GM21381 (cell line): ENCODE results near the gene CHRNA7.
A peak's percentile ranks its signal among the peaks of the same experiment; 100 is the strongest.

ENCODE experiments used
- ATAC-seq: cut with Tn5 transposase; IDR thresholded peaks from one replicate; pipeline ENCODE4 v1.9.1; 2021; ENCODE audit warnings: mild to moderate bottlenecking, moderate library complexity; ENCODE audit not compliant: unreplicated experiment

The CHRNA7 gene

DNA sequence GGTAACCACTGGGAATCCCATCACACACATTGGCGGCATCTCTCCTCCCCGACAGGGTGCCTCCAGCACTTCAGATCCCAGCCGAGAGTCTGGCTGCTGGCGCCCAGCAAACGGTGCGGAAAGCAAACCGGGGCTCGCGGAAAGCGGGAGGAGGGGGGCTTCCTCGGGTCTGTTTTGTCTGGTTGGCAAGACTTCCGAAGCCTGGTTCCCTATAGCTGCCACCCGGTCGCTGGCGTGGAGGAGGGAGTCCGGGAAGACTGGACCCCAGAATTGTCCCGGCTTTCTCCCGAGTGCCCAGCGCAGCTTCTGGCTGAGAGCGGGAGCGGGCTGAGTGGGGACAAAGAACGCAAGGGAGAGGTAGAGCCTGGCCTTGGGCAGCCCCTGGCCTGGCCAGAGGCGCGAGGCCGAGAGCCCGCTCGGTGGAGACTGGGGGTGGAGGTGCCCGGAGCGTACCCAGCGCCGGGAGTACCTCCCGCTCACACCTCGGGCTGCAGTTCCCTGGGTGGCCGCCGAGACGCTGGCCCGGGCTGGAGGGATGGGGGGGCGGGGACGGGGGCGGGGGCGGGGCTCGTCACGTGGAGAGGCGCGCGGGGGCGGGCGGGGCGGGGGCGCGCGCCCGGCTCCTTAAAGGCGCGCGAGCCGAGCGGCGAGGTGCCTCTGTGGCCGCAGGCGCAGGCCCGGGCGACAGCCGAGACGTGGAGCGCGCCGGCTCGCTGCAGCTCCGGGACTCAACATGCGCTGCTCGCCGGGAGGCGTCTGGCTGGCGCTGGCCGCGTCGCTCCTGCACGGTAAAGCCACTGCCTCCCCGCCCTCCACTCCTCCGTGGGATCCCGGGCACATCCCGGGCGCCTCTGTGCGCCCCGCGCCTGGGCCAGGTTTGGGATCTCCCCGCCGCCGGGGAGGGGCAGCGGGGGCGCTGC, at the start of gene CHRNA7:
TSS of gene CHRNA7 (plus strand) at position 654 of the 920 bp plus-strand sequence. CDS start at position 734, 80 bp downstream.
- ATAC-seq: peak; percentile 77

DNA sequence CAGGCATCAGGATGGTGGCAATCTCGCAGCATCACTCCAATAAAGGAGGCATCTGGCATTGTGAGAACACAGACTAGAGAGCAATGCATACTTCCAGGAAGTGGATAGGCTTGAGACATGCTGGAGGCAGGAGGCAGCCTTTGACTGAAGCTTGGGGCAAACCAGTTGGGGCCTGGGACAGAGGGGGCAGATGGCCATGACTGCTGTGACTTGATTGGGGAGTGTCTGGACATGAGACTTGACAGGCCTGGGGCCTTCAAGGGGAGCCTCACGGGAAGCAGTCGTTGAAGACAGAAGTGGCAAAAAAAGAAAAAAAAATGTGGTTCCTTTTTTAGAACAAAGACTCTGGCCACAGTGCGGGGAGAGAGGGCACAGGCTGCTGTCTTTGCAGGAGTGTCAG, 44.7 kb upstream of the CHRNA7 start:
- no peak for ATAC-seq

DNA sequence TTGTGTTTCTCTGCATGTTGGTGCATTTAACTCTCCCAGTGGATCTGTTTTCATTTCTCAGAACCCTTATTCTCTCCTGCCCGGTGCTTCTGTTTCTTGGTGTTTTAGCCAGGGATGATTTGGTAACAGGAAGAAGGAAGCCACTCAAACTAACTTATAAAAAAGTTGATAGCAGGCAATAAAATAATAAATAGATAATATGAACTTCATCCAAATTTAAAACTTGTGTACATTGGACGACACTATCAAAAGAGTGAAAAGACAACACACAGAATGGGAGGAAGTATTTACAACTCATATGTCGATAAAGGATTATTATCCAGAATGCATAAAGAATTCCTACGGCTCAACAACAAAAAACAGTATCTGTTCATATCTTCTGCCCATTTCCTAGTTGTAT, 37.3 kb upstream of the CHRNA7 start:
- no peak for ATAC-seq

DNA sequence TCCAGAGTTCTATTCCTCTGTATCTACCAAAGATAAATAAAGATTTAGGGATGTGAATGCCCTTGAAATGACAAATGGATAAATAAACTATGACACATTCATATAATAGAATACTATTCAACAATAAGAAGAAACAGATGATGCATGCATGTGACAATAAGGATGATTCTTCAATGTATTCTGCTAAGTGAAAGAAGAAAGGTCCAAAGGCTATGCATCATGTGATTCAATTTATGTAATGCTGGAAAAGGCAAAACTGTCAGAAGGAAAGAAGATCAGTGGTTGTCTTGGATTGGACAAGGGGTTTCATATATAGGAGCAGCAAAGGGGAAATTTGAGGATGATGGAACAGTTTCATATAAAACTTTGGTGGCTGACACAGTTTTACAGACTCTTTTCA, 32.6 kb upstream of the CHRNA7 start:
- ATAC-seq: no peak

DNA sequence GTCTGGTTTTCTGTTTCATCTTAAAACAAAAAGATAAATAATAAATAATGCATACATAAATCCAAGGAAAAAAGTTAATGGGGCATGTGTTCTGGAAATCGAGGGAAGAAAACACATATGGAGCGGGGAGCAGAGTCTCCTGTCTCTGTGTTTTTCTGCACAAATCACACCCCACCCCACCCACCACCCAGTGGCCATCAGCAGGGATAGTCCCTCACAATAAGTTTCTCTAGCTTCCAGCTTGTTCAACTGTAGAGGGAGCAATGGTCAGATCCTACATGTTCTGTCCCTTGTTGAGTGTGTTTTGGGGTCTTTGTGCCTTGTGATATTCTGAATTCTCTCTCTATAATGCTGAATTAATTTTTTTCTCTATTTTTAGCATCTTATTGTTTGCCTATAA, 26.8 kb upstream of the CHRNA7 start:
- ATAC-seq: no peak

DNA sequence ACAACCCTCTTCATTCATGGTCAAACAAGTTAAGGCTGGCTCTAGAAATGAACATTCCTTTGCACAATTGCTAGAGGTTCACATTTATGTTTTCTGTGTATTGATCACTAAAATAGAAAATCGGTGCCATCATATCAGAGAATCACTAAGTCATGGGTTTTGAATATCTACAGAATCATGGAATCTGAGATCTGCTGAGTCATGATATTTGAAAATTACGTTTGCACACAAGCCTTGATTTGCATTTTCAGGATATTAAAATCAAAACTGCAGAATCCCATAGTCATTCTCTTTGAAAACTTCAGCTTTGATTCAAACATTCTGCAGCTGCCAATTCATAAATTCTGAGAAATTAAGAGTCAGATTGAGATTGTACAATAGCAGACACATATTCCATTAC, 26.1 kb upstream of the CHRNA7 start:
- no peak for ATAC-seq

DNA sequence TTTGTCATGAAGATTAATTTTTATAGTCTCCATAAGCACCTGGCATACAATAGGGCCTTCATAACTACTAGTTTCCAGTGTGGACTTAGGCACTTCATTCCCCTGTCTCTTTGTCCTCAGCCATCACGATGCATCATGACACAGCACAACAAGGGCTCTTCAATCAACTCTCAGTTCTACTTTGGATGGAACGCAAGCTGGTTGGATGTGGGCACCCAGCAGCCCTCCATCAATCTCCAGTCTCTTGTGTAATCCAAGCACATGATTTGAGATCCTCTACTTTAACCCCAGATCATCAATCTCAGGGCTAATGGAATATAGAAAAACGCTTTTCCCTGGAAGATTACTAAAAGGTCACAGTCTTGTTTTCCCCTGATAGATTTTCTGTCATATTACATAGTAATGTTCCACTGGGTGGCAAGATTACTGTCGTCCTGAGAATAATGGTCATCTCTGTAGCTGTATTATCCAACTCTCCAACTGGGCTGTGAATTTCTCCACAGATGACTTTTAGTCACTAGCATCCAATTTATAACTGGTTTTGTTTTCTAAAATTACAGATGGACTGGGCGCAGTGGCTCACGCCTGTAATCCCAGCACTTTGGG, 22.9 kb upstream of the CHRNA7 start:
- no peak for ATAC-seq

DNA sequence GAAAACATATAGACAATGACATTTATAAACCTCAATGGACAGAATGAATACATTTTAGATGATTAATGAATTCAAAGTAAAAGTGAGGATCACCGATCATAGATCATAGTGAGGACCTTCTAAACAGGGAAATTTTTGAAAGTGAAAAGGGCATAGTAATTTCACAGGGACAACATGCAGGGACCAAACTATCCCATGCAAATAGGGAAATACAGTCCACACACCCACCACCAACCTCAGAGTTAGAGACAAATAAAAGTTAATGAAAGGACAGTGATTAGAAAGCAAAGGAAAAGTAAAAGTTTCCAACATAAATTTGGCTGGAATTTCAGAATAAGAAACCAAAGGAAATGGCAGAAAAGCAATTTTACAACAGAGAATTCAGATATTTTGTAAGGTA, 15.4 kb upstream of the CHRNA7 start:
- no peak for ATAC-seq

DNA sequence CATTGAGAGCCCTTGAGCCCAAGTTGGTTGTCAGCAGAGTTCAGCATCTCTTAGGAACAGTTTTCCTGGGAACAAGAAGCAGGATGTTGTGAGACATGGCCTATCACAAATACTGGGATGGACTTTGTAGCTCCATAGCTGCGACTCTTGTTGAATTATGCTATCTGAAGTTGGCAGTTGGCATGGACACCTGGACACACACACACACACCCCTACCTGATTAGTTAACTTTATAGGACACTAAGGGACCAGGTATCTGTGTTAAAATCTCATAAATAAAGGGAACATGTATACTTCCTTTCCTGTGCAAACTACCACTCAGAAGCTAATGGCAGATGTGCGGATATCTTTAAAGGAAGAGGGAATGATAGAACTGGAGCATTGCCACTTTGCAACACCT, 10.2 kb upstream of the CHRNA7 start:
- no peak for ATAC-seq

DNA sequence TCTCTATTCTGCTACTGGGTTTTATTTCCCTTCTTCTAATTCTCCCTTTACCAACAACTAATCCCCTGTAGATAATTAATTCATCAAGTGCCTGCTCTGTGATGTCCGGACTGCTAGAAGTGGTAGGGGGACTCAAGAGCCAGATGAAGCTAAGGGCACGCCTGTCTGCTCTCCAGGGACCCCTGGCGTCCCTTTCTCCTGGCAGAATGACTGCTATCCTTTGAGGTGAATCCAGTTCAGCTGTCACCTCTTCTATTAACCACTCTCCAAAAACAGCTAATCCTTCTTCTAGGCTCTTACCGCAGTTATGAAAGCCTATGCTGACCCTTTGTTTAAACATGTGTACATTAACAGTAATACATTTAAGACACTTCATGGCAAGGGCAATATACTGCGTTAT, 1.4 kb upstream of the CHRNA7 start:
- no peak for ATAC-seq

DNA sequence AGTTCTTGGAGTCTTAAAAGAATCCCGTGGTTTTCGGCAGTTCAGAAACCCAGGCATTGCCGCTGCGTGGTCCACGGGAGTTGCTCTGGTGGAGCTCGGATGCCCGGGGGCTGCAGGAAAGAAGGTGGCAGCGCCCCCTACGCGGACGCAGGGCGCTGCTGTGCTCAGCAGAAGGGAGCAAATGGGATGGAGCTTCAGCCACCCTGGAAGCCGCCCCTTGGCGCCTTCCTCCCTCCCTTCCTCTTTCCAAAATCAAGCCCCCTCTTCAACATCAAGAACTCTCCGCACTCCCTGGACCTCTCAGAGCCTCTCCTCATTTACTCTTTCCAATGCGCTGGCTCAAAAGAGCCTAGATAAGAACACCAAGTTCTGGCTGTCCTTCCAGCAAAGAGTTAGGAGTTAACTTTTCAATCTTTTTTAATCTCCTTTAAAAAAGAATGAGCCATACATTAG, 880 bp upstream of the CHRNA7 start:
- ATAC-seq: no peak

DNA sequence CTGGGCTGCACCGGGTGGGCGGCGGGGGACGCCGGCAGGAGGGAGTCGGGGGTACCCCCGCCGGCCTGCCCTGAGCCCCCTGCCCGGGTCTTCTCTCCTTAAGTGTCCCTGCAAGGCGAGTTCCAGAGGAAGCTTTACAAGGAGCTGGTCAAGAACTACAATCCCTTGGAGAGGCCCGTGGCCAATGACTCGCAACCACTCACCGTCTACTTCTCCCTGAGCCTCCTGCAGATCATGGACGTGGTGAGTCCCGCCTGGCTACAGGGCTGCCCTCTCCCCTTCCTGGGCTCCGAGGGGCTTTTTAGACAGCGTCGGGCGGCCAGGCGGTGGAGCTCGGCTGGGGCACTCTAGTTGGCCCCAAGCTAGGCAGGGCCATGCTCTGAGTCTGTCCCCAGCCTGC, 480 bp downstream of the CHRNA7 start:
- ATAC-seq: no peak

DNA sequence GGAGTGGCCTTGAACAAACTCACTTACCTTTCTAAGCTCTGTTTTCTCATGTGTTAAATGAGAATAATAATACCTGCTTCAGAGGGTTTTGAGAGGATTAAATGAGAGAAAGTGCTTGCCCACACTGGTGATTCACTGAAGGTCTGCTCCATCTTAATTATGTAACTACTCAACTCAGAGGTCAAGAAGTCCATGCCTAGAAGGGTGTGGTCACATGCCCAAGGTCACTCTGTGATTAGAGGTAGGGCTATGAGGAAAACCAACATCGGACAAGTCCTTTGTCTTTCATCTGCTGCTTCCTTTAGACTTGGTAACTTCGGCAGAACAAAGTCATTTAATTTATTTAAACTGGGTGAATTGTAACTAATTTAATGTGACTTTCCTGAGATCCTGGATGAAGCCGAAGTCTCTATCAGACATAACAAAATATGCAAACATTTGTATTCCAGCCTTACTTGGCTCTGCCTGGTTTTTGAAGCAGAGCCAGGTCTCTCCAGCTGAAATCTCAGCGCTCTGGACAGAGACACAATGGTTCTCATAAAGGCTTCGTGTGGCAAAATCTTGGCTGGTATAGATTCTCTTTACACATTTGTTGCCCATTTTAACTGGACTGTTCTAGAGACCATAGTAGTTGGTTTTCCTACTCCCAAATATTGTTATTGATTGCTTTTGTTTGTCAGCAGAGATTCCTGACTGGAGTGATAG, 3.0 kb downstream of the CHRNA7 start:
- no peak for ATAC-seq

DNA sequence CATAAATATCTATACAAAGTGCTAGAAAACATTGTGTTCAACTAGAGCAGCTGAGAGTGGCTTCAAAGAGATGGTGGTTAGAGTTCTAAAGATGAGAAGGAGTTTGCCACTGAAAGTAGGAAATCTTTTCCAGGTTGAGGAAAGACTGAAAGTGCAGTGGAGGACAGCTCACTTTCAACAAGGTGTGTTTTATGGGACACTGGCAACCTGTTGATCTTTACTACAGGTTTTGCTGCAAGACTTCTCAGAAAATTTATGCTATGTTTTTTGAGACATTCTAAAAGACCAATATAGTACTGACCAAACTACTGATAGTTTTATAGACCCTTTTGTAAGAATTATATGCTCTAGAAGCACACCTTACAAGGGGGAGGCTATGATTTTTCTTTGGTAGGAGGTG, 3.8 kb downstream of the CHRNA7 start:
- ATAC-seq: no peak

DNA sequence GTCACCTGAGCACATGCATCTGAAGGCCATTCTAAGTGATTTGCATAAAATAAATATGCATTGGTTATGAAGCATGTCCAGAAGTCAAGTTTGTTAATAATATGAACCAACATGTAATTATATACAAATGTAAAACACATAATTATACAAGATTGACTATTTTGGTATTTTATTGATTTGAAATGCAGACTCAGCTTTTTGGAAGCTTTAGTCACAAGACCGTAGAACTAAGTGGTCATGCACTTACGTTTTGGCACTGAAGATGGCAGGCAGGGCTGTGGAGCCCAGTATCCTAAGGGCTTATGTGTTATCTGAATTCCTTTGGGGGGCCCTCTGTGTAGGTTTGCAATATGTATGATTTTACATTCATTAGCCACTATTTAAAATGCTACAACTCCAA, 5.0 kb downstream of the CHRNA7 start:
- ATAC-seq: no peak

DNA sequence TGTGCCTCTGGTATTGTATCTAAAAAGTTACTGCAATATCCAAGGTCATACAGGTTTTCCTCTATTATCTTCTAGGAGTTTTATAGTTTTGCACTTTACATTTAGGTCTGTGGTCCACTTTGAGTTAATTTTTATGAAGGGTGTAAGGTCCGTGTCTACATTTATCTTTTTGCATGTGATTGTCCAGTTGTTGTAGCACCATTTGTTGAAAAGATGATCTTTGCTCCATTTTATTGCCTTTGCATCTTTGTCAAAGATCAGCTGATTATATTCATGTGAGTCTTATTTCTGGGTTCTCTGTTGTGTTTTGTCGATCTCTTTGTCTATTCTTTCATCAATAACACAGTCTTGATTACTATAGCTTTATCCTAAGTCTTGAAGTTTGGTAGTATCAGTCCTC, 6.7 kb downstream of the CHRNA7 start:
- no peak for ATAC-seq

DNA sequence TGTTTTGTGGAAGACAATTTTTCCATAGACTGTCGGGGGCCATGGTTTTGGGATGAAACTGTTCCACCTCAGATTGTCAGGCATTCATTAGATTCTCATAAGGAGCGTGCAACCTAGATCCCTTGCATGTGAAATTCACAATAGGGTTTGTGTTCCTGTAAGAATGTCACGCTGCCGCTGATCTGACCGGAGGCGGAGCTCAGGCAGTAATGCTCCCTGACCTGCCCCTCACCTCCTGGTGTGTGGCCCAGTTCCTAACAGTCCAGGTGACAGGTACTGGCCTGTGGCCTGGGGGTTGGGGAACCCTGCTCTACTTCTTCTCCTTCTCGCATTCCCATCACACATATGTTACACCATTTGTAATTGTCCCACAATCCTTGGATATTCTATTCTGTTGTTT, 11.0 kb downstream of the CHRNA7 start:
- no peak for ATAC-seq

DNA sequence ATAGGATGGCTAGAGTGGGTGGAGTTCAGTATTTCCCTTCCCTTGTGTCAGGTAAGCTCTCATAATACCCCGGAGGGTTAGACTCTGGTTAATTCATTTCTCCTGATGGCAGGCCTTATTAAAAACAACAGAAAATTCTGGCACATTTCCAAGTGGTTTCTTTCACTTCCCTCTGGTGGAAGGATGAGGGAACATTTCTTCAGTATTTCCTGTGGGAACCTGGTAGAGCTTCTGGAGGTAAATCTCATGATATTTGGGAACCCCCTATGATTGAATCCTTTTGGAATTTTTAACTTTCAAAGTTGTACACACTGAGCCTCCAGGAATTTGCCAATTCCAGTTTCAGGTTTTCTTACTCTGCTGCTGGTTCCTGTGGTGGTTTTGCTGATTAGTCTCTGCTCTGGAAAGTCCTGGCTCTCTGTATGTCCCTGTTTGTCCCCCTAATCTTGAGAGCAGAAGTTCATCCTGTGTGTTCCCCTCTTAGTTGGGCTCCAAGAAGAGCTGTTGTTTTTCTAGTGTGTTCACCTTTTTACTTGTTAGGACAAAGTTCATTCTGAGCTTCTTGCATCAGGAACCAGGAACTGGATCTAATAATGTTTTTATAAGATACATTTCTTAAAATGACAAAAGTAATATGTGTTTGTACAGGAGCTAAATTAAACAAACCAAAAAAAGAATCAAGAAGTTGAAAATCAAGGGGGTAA, 12.1 kb downstream of the CHRNA7 start:
- ATAC-seq: no peak

DNA sequence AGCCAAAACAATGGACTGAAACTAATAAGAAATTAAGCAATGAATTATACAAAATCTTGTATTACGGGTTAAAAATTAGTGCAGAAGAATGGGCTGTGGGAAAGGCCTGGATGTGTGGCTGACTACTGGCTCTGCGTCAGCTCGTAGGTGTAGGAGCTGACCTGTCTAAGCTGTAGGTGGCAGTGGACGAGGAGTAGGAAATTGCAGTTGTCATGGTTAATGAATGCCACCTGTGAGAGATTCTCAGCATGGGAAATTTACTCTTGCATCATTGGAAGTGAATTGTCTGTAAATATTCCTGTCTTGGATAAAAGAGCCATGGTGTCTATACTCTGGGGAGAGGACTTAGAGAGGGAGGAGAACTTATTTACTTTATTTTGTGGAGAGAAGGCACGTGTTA, 23.4 kb downstream of the CHRNA7 start:
- no peak for ATAC-seq

DNA sequence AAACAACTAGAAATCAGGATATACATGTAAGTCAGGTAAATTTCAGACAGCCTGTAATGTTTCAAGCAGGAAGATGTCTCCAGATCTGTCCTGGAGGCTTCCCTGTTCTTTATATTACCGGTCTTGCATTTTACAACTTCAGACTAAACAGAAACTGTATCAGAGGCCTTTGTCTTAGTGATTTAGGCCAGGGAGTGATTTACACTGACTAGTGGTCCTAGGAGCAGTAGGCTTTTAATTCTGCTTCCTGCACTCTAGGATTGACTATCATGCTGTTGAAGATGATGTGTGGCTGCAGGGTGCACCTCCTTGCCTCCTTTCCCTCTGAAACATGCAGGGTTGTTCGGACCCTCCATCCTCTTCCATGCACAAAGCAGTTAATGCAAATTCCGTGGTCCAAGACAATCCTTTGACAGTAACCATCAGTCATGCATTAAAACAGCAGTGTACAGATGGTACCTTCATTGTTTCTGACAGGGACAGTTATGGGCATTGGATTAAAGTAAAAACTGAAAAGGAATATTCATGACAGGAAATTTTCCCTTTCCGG, 27.6 kb downstream of the CHRNA7 start:
- ATAC-seq: no peak

DNA sequence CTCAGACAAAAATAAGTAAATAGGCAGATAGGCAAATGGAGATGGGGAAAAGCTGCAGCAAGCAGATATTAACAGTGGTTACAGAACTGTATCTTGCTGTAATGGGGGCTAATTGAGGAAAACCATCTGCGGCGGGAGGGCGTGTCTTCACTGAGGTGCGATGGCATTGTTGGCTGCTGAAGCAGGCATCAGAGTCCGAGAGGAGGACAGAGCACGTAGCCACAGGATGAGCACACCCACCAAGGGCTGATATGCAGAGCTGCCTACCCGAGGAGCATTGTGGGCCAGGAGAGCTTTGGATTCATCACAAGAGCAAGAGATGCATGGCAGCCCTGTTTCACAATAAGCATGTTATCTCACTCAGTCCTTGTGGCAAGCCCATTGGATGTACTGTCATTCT, 30.4 kb downstream of the CHRNA7 start:
- no peak for ATAC-seq
